SK-N-SH (cell line): ENCODE results near the gene TNXB. TPM values are rescaled to one million over a fixed set of nuclear protein-coding genes. Genes with fewer than 3 reads are reported as not detected.

ENCODE experiments used
- CTCF ChIA-PET: fragments of 300-600, 350-600 bp; formaldehyde crosslinking; extraction: SDS; loops from one replicate; lab custom pipeline; 2021; lab: Yijun Ruan, JAX
- POLR2A ChIA-PET: fragments of 350-600 bp; sonication (Branson Sonifier 250); formaldehyde crosslinking; extraction: SDS; loops from one replicate; lab custom pipeline; 2020; ENCODE audit warnings: antibody characterized with exemption, inconsistent platforms; lab: Yijun Ruan, JAX
- DNase-seq: peaks from one replicate; pipeline ENCODE4 v3.0.0; 2012
- H2AFZ ChIP-seq: fragments of 200-600 bp; sonication (generic); 2 replicates; pipeline ENCODE4 v1.8.1; 2016; ENCODE audit warnings: antibody characterized with exemption, mild to moderate bottlenecking, low read depth
- H3F3A ChIP-seq: fragments of 200-600 bp; sonication (generic); replicated peaks from 2 replicates; pipeline ENCODE3; 2016; ENCODE audit warnings: antibody characterized with exemption, mild to moderate bottlenecking; ENCODE audit not compliant: insufficient read depth
- H3K27ac ChIP-seq, 2 experiments: fragments of 200-500 bp in 1 of 2; fragments of 200-600 bp in 1 of 2; sonication (Bioruptor generic) in 1 of 2; sonication (generic), shearing (Covaris generic) in 1 of 2; 2 replicates each; pipeline versions ENCODE4 v1.5.1 to v1.6.1; 2014 to 2016; ENCODE audit warnings: low read depth in 2 of 2, inconsistent platforms in 1 of 2, low read length in 1 of 2, mild to moderate bottlenecking in 1 of 2, mixed read lengths in 1 of 2
- H3K27me3 ChIP-seq: fragments of 200-600 bp; sonication (generic), shearing (Covaris generic); 2 replicates; pipeline ENCODE4 v1.6.1; 2016; ENCODE audit warnings: mixed run types; ENCODE audit not compliant: insufficient read depth
- H3K36me3 ChIP-seq, 2 experiments: fragments of 200-500 bp in 1 of 2; fragments of 200-600 bp in 1 of 2; sonication (Bioruptor generic) in 1 of 2; sonication (generic) in 1 of 2; replicated peaks in 1 of 2; 2 replicates each; pipeline versions ENCODE3 to v1.5.1; 2014 to 2016; ENCODE audit warnings: low read length in 1 of 2, mild to moderate bottlenecking in 1 of 2; ENCODE audit not compliant: insufficient read depth in 2 of 2, control insufficient read depth in 1 of 2
- H3K4me1 ChIP-seq, 2 experiments: fragments of 200-500 bp in 1 of 2; fragments of 200-600 bp in 1 of 2; sonication (Bioruptor generic) in 1 of 2; sonication (generic), shearing (Covaris generic) in 1 of 2; 2 replicates each; pipeline versions ENCODE4 v1.5.1 to v1.6.1; 2014 to 2016; ENCODE audit warnings: low read depth in 1 of 2, low read length in 1 of 2, mixed run types in 1 of 2; ENCODE audit not compliant: insufficient read depth in 2 of 2, control insufficient read depth in 1 of 2
- H3K4me2 ChIP-seq: fragments of 200-600 bp; sonication (generic), shearing (Covaris generic); 2 replicates; pipeline ENCODE4 v1.6.1; 2017; ENCODE audit warnings: mixed run types
- H3K4me3 ChIP-seq, 2 experiments: fragments of 200-500 bp in 1 of 2; fragments of 200-600 bp in 1 of 2; sonication (Bioruptor generic) in 1 of 2; sonication (generic), shearing (Covaris generic) in 1 of 2; 2 replicates each; pipeline versions ENCODE4 v1.5.1 to v1.8.1; 2014 to 2016; ENCODE audit warnings: low read depth in 2 of 2, inconsistent platforms in 1 of 2, low read length in 1 of 2, mild to moderate bottlenecking in 1 of 2, mixed read lengths in 1 of 2, moderate library complexity in 1 of 2
- H3K79me2 ChIP-seq: fragments of 200-600 bp; sonication (generic); 2 replicates; pipeline ENCODE4 v1.8.1; 2017; ENCODE audit warnings: mild to moderate bottlenecking; ENCODE audit not compliant: insufficient read depth
- H3K9ac ChIP-seq: fragments of 200-600 bp; sonication (generic); 2 replicates; pipeline ENCODE4 v1.6.1; 2017; ENCODE audit warnings: mixed run types
- H3K9me2 ChIP-seq: fragments of 200-600 bp; sonication (generic); 2 replicates; pipeline ENCODE4 v1.6.1; 2017; ENCODE audit warnings: mixed run types
- H3K9me3 ChIP-seq: fragments of 200-600 bp; sonication (generic); 2 replicates; pipeline ENCODE4 v1.6.1; 2017; ENCODE audit warnings: mixed run types, mild to moderate bottlenecking, moderate library complexity
- H4K20me1 ChIP-seq: fragments of 200-600 bp; sonication (generic); 2 replicates; pipeline ENCODE4 v1.6.1; 2017; ENCODE audit warnings: mild to moderate bottlenecking, mixed run types; ENCODE audit not compliant: insufficient read depth
- ELF1 ChIP-seq: IDR thresholded peaks from 2 replicates; pipeline ENCODE4 v1.4.0; 2012
- EP300 ChIP-seq, 2 experiments: IDR thresholded peaks; 2 replicates each; pipeline versions ENCODE4 v1.4.0 to v1.6.1; 2012; ENCODE audit warnings: borderline replicate concordance in 1 of 2, low read depth in 1 of 2, low read length in 1 of 2
- JUND ChIP-seq: IDR thresholded peaks from 2 replicates; pipeline ENCODE4 v1.4.0; 2012
- MAX ChIP-seq: IDR thresholded peaks from 2 replicates; pipeline ENCODE4 v1.4.0; 2012; ENCODE audit warnings: low read depth
- RAD21 ChIP-seq: IDR thresholded peaks from 2 replicates; pipeline ENCODE4 v1.6.1; 2012; ENCODE audit warnings: mild to moderate bottlenecking, low read length
- REST ChIP-seq: IDR thresholded peaks from 2 replicates; pipeline ENCODE4 v1.6.1; 2012; ENCODE audit warnings: mild to moderate bottlenecking, low read depth, low read length, moderate library complexity
- RFX5 ChIP-seq: IDR thresholded peaks from 2 replicates; pipeline ENCODE4 v1.6.1; 2012; ENCODE audit warnings: mild to moderate bottlenecking, improper control_type of control experiment, low read length
- TAF1 ChIP-seq: IDR thresholded peaks from 2 replicates; pipeline ENCODE4 v1.6.1; 2012; ENCODE audit warnings: low read depth, mild to moderate bottlenecking, low read length, moderate library complexity, borderline replicate concordance
- TEAD4 ChIP-seq: IDR thresholded peaks from 2 replicates; pipeline ENCODE4 v1.4.0; 2012; ENCODE audit warnings: mild to moderate bottlenecking, borderline replicate concordance; ENCODE audit not compliant: insufficient read depth
- ZBTB33 ChIP-seq: IDR thresholded peaks from 2 replicates; pipeline ENCODE4 v1.4.0; 2012; ENCODE audit warnings: low read depth, borderline replicate concordance
- WGBS: methylation state at CpG from one replicate; pipeline ENCODE4 v1.1.6; 2017; ENCODE audit warnings: low lambda C conversion rate; 5-methylcytosine and 5-hydroxymethylcytosine counted together
- polyA plus RNA-seq, 3 experiments: library from polyadenylated mRNA; depleted of rRNA; stranded (reverse); fragments of >200 nt; gene quantifications; 2 replicates each; pipeline ENCODE4 v1.2.3, GENCODE V29; 2012

The TNXB gene
- polyA plus RNA-seq, 1 of the 3 experiments (the other 2 are of a cell fraction): 0.48 TPM

- POLR2A ChIA-PET: no interaction called here
- H3K4me3 ChIP-seq: no peak overlapping the region
- 50% methylated on average over 14 of the region's 14 CpGs for WGBS
Measured at GRCh38 chr6:32064706-32065105, 44.4 kb downstream of the TNXB start.

GRCh38 chr6:32060966-32061655 is 48.0 kb downstream of the TNXB start:
- 64% methylated on average over 11 of the region's 28 CpGs for WGBS
- H3K9ac ChIP-seq: no peak overlapping the region
- H3K36me3 ChIP-seq: no peaks in the 10 kb centered on the region

More at GRCh38 chr6:32064706-32065105, 44.4 kb downstream of the TNXB start:
- Histone ChIP-seq H2AFZ (no peak overlapping the region), H3K27ac (no peak overlapping the region), H3K27me3 (peaks cover 3% of the 10 kb centered on the region; the same call in 1 of the 2 replicates), H4K20me1 (no peaks in the 10 kb centered on the region), H3F3A (no peaks in the 10 kb centered on the region), H3K4me1 (no peaks in the 10 kb centered on the region), H3K9me3 (no peaks in the 10 kb centered on the region)
- no peak for DNase-seq
- no peak for TF ChIP-seq ELF1
- no peak for TF ChIP-seq TAF1
- TF ChIP-seq MAX: no peak
- TF ChIP-seq TEAD4: no peak
- TF ChIP-seq EP300 (IDR thresholded peaks at IDR 0.05; ENCODE audit: borderline replicate concordance in 1 of 2, low read depth in 1 of 2, low read length in 1 of 2): no peak
- TF ChIP-seq RFX5: no peak
- TF ChIP-seq JUND: no peak
- no peak for TF ChIP-seq REST
- TF ChIP-seq, all 33 proteins: peak for 0
- Histone ChIP-seq H3K9ac (no peak overlapping the region), H3K4me2 (no peak overlapping the region), H3K36me3 (no peaks in the 10 kb centered on the region), H3K79me2 (no peaks in the 10 kb centered on the region), H3K9me2 (no peaks in the 10 kb centered on the region)
- CTCF ChIA-PET: interaction anchor here (1.7 kb wide), 1 partner anchor 32 kb away, joined by 6 read pairs; no protein-coding TSS in a partner anchor

More at GRCh38 chr6:32060966-32061655, 48.0 kb downstream of the TNXB start:
- peaks cover 18% of the 10 kb centered on the region for H3K27me3 ChIP-seq
- no peak overlapping the region for H2AFZ ChIP-seq
- POLR2A ChIA-PET: no interaction called here
- H3K9me3 ChIP-seq: no peaks in the 10 kb centered on the region
- no peak overlapping the region for H3K4me3 ChIP-seq
- H3K79me2 ChIP-seq: no peaks in the 10 kb centered on the region
- H4K20me1 ChIP-seq: no peaks in the 10 kb centered on the region
- no peak for DNase-seq
- H3K4me2 ChIP-seq: no peak overlapping the region
- CTCF ChIA-PET: no interaction called here
- no peaks in the 10 kb centered on the region for H3K4me1 ChIP-seq
- H3F3A ChIP-seq: no peaks in the 10 kb centered on the region
- no peaks in the 10 kb centered on the region for H3K9me2 ChIP-seq
- no peak overlapping the region for H3K27ac ChIP-seq
- TF ChIP-seq RAD21 (0 out of 2 replicates have a peak, but pooled peaks have one; percentile 8), ZBTB33 (no peak)
